Transverse colon (tissue), 4 donors: ENCODE results near the gene CDADC1. TPM values are rescaled to one million over a fixed set of nuclear protein-coding genes. Genes with fewer than 3 reads are reported as not detected.
A peak's percentile ranks its signal among the peaks of the same experiment; 100 is the strongest.

ENCODE experiments used
- DNase-seq: peaks from one replicate; pipeline ENCODE4 v3.0.0-alpha.2; 2019
- H3K27ac ChIP-seq, 4 donors: fragments of 200-600 bp; sonication (generic); 2 replicates each; pipeline ENCODE4 v1.5.1; 2016 to 2018; ENCODE audit warnings: inconsistent platforms in 4 of 4
- H3K27me3 ChIP-seq: fragments of 200-600 bp; sonication (generic); 2 replicates; pipeline ENCODE4 v1.5.1; 2017; ENCODE audit warnings: inconsistent platforms
- H3K36me3 ChIP-seq, 4 donors: fragments of 200-600 bp; sonication (generic); 2 replicates each; pipeline ENCODE4 v1.5.1; 2017 to 2019; ENCODE audit warnings: inconsistent platforms in 4 of 4
- H3K4me1 ChIP-seq, 4 donors: fragments of 200-600 bp; sonication (generic); 2 replicates each; pipeline ENCODE4 v1.5.1; 2017 to 2020; ENCODE audit warnings: inconsistent platforms in 4 of 4
- H3K4me3 ChIP-seq, 4 donors: fragments of 200-600 bp; sonication (generic); 1 replicate in 1 of 4; 2 replicates in 3 of 4; pipeline versions ENCODE4 v1.5.1 to v1.6.1; 2017 to 2019; ENCODE audit warnings: inconsistent platforms in 4 of 4
- H3K9me3 ChIP-seq, 2 donors: fragments of 200-600 bp; sonication (generic); 2 replicates each; pipeline ENCODE4 v1.5.1; 2017 to 2019; ENCODE audit warnings: inconsistent platforms in 2 of 2
- EP300 ChIP-seq: sonication (generic); formaldehyde crosslinking; IDR thresholded peaks from one replicate; pipeline ENCODE4 v1.6.1; 2017; ENCODE audit warnings: antibody characterized with exemption, low read depth
- POLR2A ChIP-seq: fragments of 450-650 bp; IDR thresholded peaks from one replicate; pipeline ENCODE4 v1.6.1; 2016; ENCODE audit warnings: antibody characterized with exemption, mild to moderate bottlenecking, moderate library complexity
- POLR2AphosphoS5 ChIP-seq, 3 donors: sonication (generic); formaldehyde crosslinking; IDR thresholded peaks; one replicate each; pipeline ENCODE4 v1.6.1; 2016; ENCODE audit warnings: antibody characterized with exemption in 3 of 3
- WGBS, 2 donors: methylation state at CpG; one replicate each; pipeline ENCODE4 v1.1.5; 2018; ENCODE audit warnings: low coverage in 1 of 2; 5-methylcytosine and 5-hydroxymethylcytosine counted together
- in situ Hi-C, 4 donors: fragments of 200-750 bp; cut with MboI; loops; one replicate each; pipeline versions ENCODE4 v1.15.0 to v1.15.1; 2017; ENCODE audit warnings: low sequenced_read_pairs in 3 of 4, low pct_ligation_motif_present in 1 of 4, low pct_unique_long_range_greater_than_20kb in 1 of 4
- intact Hi-C: fragments of 100-400 bp; cut with DNase I; formaldehyde crosslinking; loops from one replicate; pipeline ENCODE4 v1.15.1; 2023; ENCODE audit warnings: low total_unique reads
- total RNA-seq, 4 donors: library from RNA; depleted of rRNA; stranded (reverse); fragments of >200 nt; gene quantifications; one replicate each; pipeline ENCODE4 v1.1.0, GENCODE V29; 2016
- TF ChIP-seq, protein P1 (sequence below), 5 experiments: fragments of 200-600 bp in 3 of 5; fragments of 450-650 bp in 2 of 5; sonication (generic) in 3 of 5; IDR thresholded peaks; 1 replicate in 2 of 5; 2 replicates in 3 of 5; pipeline ENCODE4 v1.5.1; 2016 to 2017; ENCODE audit warnings: antibody characterized with exemption in 5 of 5, inconsistent platforms in 3 of 5, mild to moderate bottlenecking in 2 of 5, moderate library complexity in 1 of 5

CDADC1 gene
- total RNA-seq, 4 donors from 2014 or later, result 0.75 to 7.9 (median 3.9) TPM

DNA sequence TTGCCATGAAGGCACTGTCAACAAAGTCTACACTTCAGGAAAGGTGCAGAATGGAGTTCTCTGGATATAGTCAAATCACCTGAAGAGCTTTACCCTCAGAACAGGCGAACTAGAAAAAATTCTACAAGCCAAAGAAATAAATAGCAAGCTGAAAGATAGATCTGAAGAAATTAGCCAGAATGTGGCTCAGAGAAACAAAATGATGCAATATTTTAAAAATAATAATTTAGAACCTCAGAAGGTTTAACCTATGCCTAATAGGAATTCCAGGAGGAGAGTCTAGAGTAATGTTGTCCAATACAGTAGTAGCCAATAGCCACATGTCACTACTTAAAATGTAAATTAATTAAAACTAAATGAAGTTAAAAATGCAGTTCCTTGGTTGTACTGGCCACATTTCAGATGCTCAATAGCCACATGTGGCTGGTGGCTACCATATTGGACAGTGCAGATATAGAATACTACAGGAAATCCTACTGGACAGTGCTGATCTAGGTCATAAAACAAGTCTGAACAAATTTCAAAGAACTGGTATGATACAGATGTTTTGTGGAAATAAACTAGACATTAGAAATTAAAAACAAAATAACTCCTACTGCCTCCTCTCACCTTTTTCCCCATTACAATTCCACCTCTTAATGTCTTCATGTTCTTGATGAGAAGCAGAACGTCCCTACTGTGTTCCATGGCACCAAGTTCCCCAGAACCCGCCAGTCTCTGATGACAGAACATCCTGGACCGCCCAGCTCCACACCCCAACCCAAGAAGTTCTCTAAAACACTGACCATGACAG, 679 bp upstream of the CDADC1 start:
- in situ Hi-C loops, result no loop called here

GRCh38 chr13:49248622-49249002, 887 bp downstream of the CDADC1 start:
- Histone ChIP-seq H3K9me3 (no peaks in the 10 kb centered on the region), H3K27me3 (no peaks in the 10 kb centered on the region), H3K4me3 (peak overlapping the region; percentile 76 to 93 (median 81)), H3K4me1 (peaks cover 6 to 31% (median 18%) of the 10 kb centered on the region in 4 donors), H3K36me3 (no peaks in the 10 kb centered on the region), H3K27ac (peak overlapping the region; percentile 90 to 96 (median 93))
- intact Hi-C loops (no loop called here), in situ Hi-C loops (no loop called here)
- TF ChIP-seq POLR2AphosphoS5 (IDR thresholded peaks at IDR 0.05), result no peak
- no peak for TF ChIP-seq EP300
- no peak for TF ChIP-seq POLR2A
- TF ChIP-seq, protein P1, sequence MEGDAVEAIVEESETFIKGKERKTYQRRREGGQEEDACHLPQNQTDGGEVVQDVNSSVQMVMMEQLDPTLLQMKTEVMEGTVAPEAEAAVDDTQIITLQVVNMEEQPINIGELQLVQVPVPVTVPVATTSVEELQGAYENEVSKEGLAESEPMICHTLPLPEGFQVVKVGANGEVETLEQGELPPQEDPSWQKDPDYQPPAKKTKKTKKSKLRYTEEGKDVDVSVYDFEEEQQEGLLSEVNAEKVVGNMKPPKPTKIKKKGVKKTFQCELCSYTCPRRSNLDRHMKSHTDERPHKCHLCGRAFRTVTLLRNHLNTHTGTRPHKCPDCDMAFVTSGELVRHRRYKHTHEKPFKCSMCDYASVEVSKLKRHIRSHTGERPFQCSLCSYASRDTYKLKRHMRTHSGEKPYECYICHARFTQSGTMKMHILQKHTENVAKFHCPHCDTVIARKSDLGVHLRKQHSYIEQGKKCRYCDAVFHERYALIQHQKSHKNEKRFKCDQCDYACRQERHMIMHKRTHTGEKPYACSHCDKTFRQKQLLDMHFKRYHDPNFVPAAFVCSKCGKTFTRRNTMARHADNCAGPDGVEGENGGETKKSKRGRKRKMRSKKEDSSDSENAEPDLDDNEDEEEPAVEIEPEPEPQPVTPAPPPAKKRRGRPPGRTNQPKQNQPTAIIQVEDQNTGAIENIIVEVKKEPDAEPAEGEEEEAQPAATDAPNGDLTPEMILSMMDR (IDR thresholded peaks at IDR 0.05), result no peak
- DNase-seq, result no peak
- 3 to 6% methylated on average over 6 of the region's 6 CpGs for WGBS, 2 donors

More for the DNA sequence above, 679 bp upstream of the CDADC1 start:
- TF ChIP-seq EP300 (no peak), POLR2AphosphoS5 (IDR thresholded peaks at IDR 0.05) (no peak)
- TF ChIP-seq, protein P1 (IDR thresholded peaks at IDR 0.05), result no peak
- intact Hi-C loops, result no loop called here
- Histone ChIP-seq H3K27ac (peak overlapping the region; percentile 90 to 96 (median 93)), H3K4me1 (peaks cover 6 to 21% (median 14%) of the 10 kb centered on the region in 4 donors), H3K4me3 (peak overlapping the region; percentile 76 to 93 (median 81)), H3K9me3 (no peaks in the 10 kb centered on the region), H3K27me3 (no peaks in the 10 kb centered on the region), H3K36me3 (no peaks in the 10 kb centered on the region)
- 23 to 33% methylated on average over 3 to 4 of the region's 4 CpGs for whole genome bisulfite sequencing, 2 donors
- no peak for DNase-seq

GRCh38 chr13:49251326-49251725, 3.6 kb downstream of the CDADC1 start:
- no peak overlapping the region for H3K27ac ChIP-seq
- WGBS, 2 donors, result 70 to 78% methylated on average over 5 of the region's 5 CpGs
- H3K9me3 ChIP-seq, result no peaks in the 10 kb centered on the region
- H3K4me3 ChIP-seq, result no peak overlapping the region
- intact Hi-C loops (no loop called here), in situ Hi-C loops (no loop called here)
- no peaks in the 10 kb centered on the region for H3K27me3 ChIP-seq
- peaks cover 6 to 35% (median 18%) of the 10 kb centered on the region in 4 donors for H3K4me1 ChIP-seq
- DNase-seq, result no peak
- TF ChIP-seq, protein P1 (IDR thresholded peaks at IDR 0.05), result no peak
- TF ChIP-seq POLR2A (no peak), POLR2AphosphoS5 (IDR thresholded peaks at IDR 0.05) (no peak), EP300 (no peak)
- peaks cover 0 to 4% (median 2%) of the 10 kb centered on the region in 4 donors for H3K36me3 ChIP-seq

DNA sequence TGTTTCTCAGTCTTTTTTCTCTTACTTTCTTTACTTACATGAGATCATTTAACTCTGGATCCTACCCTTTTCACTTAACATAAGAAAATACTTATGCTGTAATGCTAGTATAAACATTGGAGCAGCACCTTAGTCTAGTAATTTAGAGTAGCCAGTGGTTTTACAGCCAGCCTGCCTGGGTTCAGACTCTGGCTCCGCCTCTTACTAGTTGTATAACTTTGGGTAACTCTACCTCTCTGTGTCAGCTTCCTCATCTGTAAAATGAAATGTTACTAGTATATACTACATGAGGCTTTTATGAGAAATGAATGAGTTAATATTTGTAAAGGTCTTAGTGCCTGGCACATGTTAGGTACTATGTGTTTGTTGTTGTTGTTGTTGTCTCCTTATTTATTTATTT, 5.6 kb downstream of the CDADC1 start:
- DNase-seq, result no peak
- no peak overlapping the region for H3K4me3 ChIP-seq
- H3K9me3 ChIP-seq, result no peaks in the 10 kb centered on the region
- H3K4me1 ChIP-seq, result peaks cover 6 to 32% (median 13%) of the 10 kb centered on the region in 4 donors
- H3K27me3 ChIP-seq, result no peaks in the 10 kb centered on the region
- 100% methylated on average over 1 of the region's 1 CpG for whole genome bisulfite sequencing, 2 donors
- TF ChIP-seq, protein P1 (IDR thresholded peaks at IDR 0.05), result no peak
- TF ChIP-seq EP300 (no peak), POLR2A (no peak), POLR2AphosphoS5 (IDR thresholded peaks at IDR 0.05) (no peak)
- H3K27ac ChIP-seq, result no peak overlapping the region
- in situ Hi-C loops (no loop called here), intact Hi-C loops (no loop called here)
- peaks cover 0 to 10% (median 3%) of the 10 kb centered on the region in 4 donors for H3K36me3 ChIP-seq
